Stimulated activated naive CD4-positive, alpha-beta T cell (primary cell): Measurements from ENCODE around the gene USP25.

Source experiments
- DNase-seq, 6 experiments: peaks; one replicate each; lab custom pipeline; 2025; lab: John Stamatoyannopoulos, UW

USP25 gene

GRCh38 chr21:15856813-15857212 is 127.0 kb downstream of the USP25 start:
- no peak for DNase-seq

DNA sequence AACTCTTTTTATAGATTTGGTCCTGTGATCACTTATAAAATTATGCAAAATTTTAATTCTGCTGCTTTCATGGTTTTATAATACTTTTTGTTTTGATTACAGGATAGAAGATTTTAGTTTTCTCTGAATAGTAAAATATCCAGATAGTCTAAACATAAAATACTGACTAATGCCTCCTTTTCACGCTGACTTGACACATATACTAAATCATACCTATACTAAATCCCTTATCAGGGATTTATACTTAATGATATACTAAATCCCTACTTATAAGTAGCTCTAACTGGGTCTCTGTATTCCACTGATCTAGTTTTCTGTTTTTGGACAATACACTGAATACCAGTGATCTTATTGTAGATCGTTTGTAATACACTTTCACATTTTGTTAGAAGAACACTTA is 128.0 kb downstream of the USP25 start:
- no peak for DNase-seq

- no peak for DNase-seq
Measured at GRCh38 chr21:15860541-15860940, 130.8 kb downstream of the USP25 start.

DNA sequence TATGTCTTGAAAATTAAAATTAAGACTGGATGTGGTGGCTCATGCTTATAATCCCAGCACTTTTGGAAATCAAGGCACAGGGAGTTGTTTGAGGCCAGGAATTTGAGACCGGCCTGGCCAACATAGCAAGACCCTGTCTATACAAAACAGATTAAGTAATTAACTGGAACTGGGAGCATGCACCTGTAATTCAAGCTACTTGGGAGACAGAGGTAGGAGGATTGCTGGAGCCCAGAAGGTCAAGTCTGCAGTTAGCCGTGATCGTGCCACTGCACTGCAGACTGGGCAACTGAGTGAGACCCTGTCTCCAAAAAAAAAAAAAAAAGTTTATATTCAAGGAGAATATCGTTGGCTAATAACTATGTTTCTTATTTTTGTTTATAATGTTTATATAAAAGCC is 139.2 kb downstream of the USP25 start:
- no peak for DNase-seq

GRCh38 chr21:15870819-15871218 is 141.0 kb downstream of the USP25 start:
- DNase-seq: no peak

DNA sequence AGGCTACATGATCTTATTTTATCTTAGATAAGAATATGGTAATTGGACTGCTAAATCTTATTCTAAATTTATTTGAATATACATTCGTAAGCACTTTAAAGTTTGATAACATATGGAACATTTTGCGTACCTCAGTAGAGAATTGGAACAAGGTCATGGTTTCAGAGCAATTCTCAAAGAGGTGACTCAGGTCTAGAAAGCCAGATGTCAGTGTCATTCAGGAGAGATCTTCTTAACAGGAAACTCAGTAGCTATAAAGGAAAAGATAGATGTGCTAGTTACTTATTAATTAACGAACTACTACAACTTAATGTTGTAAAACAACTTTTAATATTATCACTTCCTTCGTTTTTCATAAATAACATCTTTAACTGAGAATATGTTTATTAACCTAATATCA is 142.5 kb downstream of the USP25 start:
- no peak for DNase-seq

GRCh38 chr21:15874615-15875014 is 144.8 kb downstream of the USP25 start:
- DNase-seq: no peak

- DNase-seq: no peak
Measured at GRCh38 chr21:15875286-15875685, 145.5 kb downstream of the USP25 start.

GRCh38 chr21:15893902-15894301 is 164.1 kb downstream of the USP25 start:
- DNase-seq: no peak

GRCh38 chr21:15894596-15894995 is 164.8 kb downstream of the USP25 start:
- DNase-seq: no peak

- DNase-seq: no peak
Measured at GRCh38 chr21:15895142-15896106, 165.6 kb downstream of the USP25 start.

DNA sequence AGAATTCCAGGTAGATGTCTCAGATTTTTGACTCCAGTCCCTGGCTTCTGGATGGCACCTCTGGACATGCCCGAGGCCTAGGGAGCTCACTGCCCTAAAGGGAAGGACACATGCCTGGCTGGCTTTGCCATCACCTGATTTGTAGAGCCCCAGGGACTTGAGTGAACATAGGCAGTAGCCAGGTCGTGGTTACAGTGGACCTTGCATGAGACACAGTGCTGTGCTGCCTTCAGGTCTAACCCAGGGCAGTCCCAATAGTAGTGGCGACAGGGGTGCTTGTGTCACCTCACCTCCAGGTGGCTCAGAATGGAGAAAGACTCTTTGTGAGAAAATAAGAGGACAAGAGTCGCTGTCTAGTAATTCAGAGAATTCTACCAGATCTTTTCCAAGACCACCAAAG is 166.7 kb downstream of the USP25 start:
- no peak for DNase-seq

GRCh38 chr21:15904389-15904788 is 174.6 kb downstream of the USP25 start:
- no peak for DNase-seq

GRCh38 chr21:15908187-15908586 is 178.4 kb downstream of the USP25 start:
- no peak for DNase-seq

DNA sequence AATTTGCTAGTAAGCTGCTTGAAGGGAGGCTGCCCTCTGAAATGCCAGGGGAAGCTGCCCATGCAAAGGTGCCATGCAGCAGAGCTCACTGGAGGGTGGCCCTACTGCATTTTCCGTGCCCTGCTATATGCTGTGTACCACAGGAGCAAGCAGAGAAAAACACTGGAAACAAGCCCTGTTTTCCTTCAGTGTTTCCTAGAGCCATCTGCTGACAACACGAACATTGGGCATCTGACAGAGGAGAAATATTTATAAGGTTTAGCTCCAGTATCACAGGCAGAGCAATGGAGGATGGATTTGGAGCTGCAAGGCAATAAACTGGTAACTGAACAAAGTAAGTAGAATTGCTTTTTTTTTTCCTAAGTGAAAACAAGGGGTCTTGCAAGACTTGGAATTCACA is 198.4 kb downstream of the USP25 start:
- DNase-seq: no peak

DNA sequence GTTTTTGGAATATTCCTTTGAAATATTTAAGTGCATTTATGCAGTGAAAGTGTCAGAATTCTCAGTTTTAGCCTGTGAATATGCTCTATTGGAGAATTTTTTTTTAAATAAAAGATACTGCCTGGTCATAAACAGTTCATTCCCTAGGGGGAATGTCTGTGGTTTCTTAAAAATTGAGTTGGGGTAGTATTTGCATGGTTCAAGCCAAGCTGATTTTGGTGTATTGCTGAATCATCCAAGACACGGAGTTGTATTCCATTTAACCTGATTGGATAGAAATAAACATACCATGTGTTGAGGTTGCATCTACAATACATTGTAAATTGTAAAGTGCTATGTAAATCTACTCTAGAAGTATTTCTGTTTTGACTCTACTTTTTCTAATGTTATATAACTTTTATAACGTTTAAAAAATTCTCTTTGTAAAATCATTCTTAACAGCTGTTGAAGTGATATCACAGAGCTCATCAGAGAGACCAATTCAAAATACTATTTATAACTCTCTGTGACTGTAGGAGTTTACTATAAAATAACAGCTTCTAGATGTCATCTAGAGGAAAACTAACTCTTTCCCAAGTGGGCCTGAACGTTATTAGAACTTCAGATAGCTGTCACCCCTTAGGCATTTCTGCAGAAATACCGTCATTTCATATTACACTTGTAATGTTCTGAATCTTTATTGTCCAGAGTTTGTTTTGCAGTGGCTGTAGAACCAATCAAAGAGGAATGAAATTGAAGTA is 199.1 kb downstream of the USP25 start:
- DNase-seq: no peak

- no peak for DNase-seq
Measured at GRCh38 chr21:15929536-15929935, 199.8 kb downstream of the USP25 start.
